Stimulated activated CD8-positive, alpha-beta memory T cell treated with anti-CD3 and anti-CD28 coated beads, Interleukin-7, amount 100 ng/mL, for 4 hours (primary cell): ENCODE data around the gene ZMYM2.

Experiments
- DNase-seq, 2 donors: peaks; one replicate each; pipeline ENCODE4 v3.0.0-alpha.2; 2020; ENCODE audit warnings: low read depth in 2 of 2

ZMYM2 gene

DNA sequence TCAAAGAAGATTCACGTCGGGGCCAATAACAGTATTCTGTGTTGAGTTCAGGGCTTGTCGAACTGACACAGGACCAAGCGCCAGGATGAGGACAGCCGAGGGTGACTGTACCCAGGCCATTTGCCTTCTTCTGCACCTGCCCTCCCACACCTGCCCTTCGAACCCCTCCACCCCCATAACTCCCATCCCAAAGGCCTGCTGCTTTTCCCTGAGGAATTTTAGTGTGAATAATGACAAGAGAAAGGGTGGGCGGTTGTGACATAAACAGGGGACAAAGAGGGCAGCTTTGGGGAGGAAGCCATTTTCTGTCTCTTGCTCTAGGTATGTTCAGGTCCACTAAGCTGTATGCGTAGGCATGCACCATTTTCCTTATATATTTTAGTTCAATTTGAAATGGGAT, 176.2 kb downstream of the ZMYM2 start:
- no peak for DNase-seq

DNA sequence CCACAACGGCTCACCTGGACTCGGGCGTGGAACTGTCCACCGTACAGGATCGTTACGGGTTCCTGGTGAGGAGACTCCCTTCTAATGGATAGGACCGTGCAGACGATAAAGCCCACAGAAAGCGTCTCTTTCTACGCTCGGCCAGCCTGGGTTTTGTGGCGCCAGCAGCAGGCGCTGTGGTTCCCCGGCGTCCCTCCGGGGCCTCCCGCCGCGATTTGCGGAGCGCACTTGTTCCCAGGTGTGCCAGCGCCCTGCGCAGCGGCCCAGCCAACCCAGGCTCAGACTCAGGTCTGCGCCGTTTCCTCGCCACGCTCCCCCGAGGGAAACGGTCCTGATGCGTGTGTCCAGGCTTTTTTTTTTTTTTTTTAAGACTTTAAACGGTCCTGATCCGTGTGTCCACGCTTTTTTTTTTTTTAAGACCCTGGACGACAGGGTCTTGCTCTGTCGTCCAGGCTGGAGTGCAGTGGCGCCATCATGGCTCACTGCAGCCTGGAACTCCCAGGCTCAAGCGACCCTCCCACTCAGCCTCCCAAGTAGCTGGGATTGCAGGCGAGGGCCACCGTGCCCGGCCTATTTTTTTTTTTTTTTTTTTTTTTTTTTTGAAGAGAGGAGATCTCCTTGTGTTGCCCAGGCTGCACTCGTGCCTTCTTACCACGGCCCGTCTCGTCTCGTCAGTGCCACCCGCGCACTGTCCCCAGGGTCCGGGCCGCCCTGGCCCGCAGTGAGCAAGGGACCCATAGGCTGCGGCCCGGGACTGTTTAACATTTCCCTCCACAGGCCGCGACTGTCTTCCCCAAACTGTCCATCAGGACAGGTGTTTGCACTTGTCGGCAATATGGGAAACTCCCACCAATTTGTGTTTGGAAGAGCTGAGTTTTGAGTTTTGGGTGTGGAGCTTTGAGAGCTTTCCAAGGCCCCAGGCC, 178.5 kb downstream of the ZMYM2 start:
- no peak for DNase-seq

DNA sequence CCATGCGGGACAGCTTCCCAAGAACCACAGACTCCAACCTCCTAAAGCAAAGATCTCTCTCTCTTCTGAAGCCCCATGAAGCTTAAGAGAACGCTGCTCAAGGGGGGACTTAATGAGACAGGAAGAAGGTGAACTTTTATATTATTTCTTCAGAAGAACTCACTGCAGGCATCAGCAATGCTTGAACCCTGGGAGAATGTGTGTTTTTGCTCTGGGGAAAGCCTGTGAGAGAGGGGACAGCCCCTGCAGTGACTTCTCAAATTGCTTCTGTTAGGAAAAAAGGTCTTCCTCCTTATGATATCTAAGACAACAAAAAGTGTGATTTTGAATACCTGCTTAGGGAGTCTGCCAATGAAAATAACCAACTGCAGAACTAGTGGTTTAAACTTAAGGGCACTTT, 179.3 kb downstream of the ZMYM2 start:
- no peak for DNase-seq

DNA sequence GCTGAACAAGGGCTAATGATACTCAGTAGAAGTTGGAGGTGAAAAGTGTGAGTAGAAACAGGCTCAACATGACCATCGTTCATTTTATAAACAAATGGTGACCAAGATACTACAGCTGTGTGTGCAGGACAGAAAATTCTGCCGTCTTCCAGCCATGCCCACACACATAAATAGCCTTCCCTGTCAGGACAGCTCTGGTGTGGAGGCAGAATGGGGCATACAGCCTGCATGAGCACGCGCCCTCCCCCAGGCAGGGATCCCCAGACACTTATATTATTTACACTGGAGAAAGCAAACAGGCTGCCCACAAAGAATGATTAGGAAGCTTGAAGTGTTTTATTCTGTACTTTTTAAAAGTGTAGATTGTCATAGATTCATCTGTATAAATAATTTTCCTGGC, 182.0 kb downstream of the ZMYM2 start:
- DNase-seq, result no peak
